Mesothelial cell of epicardium (in vitro differentiated cells): ENCODE measurements around the gene RAI1. TPM values are rescaled to one million over a fixed set of nuclear protein-coding genes. Genes with fewer than 3 reads are reported as not detected.
A peak's percentile ranks its signal among the peaks of the same experiment; 100 is the strongest.

ENCODE experiments used
- DNase-seq, 2 experiments: peaks; one replicate each; pipeline ENCODE4 v3.0.0; 2021; ENCODE audit warnings: low spot score in 2 of 2; ENCODE audit not compliant: unreplicated experiment in 2 of 2
- H3K27ac Mint-ChIP-seq: 2 replicates; pipeline ENCODE4 v1.8.0; 2021; ENCODE audit warnings: mixed read lengths
- H3K27me3 Mint-ChIP-seq: 2 replicates; pipeline ENCODE4 v1.8.0; 2021; ENCODE audit warnings: low read depth, mixed read lengths
- H3K36me3 Mint-ChIP-seq: 2 replicates; pipeline ENCODE4 v1.8.0; 2021; ENCODE audit warnings: mixed read lengths
- H3K4me1 Mint-ChIP-seq: 2 replicates; pipeline ENCODE4 v1.8.0; 2021; ENCODE audit warnings: mixed read lengths
- H3K4me3 Mint-ChIP-seq: 2 replicates; pipeline ENCODE4 v1.8.0; 2021; ENCODE audit warnings: mild to moderate bottlenecking, moderate library complexity, mixed read lengths
- H3K9me3 Mint-ChIP-seq: 2 replicates; pipeline ENCODE4 v1.8.0; 2021; ENCODE audit warnings: mixed read lengths
- CTCF ChIP-seq: fragments of 200-600 bp; sonication (generic); IDR thresholded peaks from one replicate; pipeline ENCODE4 v1.5.0; 2021; ENCODE audit warnings: antibody characterized with exemption; ENCODE audit not compliant: unreplicated experiment
- total RNA-seq: library from RNA; stranded (reverse); gene quantifications from 3 replicates; pipeline ENCODE4 v1.2.1, GENCODE V29; 2021

Gene RAI1
- total RNA-seq, 1 donor from 2014 or later: 137 TPM

- peaks cover 41% of the 10 kb centered on the region for H3K4me1 Mint-ChIP-seq
Observed at GRCh38 chr17:17809531-17810083, 128.3 kb downstream of the RAI1 start.

GRCh38 chr17:17810084-17810894 lies 129.0 kb downstream of the RAI1 start:
- DNase-seq: peak; percentile 56 to 78
- Mint-ChIP-seq H3K36me3 (peaks cover 14% of the 10 kb centered on the region), H3K27me3 (no peaks in the 10 kb centered on the region), H3K9me3 (no peaks in the 10 kb centered on the region), H3K4me1 (peaks cover 40% of the 10 kb centered on the region), H3K27ac (peak overlapping the region; percentile 97), H3K4me3 (peak overlapping the region; percentile 52)
- TF ChIP-seq CTCF: no peak

More at GRCh38 chr17:17809531-17810083, 128.3 kb downstream of the RAI1 start:
- TF ChIP-seq CTCF: no peak
- DNase-seq: no peak
- Mint-ChIP-seq H3K4me3 (peak overlapping the region; percentile 52), H3K27me3 (no peaks in the 10 kb centered on the region), H3K27ac (peak overlapping the region; percentile 30), H3K9me3 (no peaks in the 10 kb centered on the region), H3K36me3 (peaks cover 17% of the 10 kb centered on the region)

GRCh38 chr17:17810895-17811248 lies 129.6 kb downstream of the RAI1 start:
- Mint-ChIP-seq H3K4me1 (peaks cover 34% of the 10 kb centered on the region), H3K27ac (peak overlapping the region; percentile 97), H3K36me3 (peaks cover 10% of the 10 kb centered on the region), H3K4me3 (no peak overlapping the region), H3K27me3 (no peaks in the 10 kb centered on the region), H3K9me3 (no peaks in the 10 kb centered on the region)
- DNase-seq: no peak
- no peak for TF ChIP-seq CTCF

- Mint-ChIP-seq H3K27me3 (no peaks in the 10 kb centered on the region), H3K36me3 (peaks cover 5% of the 10 kb centered on the region), H3K27ac (peak overlapping the region; percentile 89), H3K4me1 (peaks cover 33% of the 10 kb centered on the region), H3K4me3 (no peak overlapping the region), H3K9me3 (no peaks in the 10 kb centered on the region)
- no peak for TF ChIP-seq CTCF
- peak in 1 of 2 experiments; percentile 53 for DNase-seq
Observed at GRCh38 chr17:17811381-17812210, 130.3 kb downstream of the RAI1 start.

- DNase-seq: peak in 1 of 2 experiments; percentile 86
- Mint-ChIP-seq H3K4me3 (no peak overlapping the region), H3K4me1 (peaks cover 31% of the 10 kb centered on the region), H3K36me3 (peaks cover 3% of the 10 kb centered on the region), H3K9me3 (no peaks in the 10 kb centered on the region), H3K27me3 (no peaks in the 10 kb centered on the region), H3K27ac (peak overlapping the region; percentile 89)
- peak; percentile 99 for TF ChIP-seq CTCF
Observed at GRCh38 chr17:17812211-17813054, 131.2 kb downstream of the RAI1 start.
